ENCODE results near the gene MDN1.

DNA sequence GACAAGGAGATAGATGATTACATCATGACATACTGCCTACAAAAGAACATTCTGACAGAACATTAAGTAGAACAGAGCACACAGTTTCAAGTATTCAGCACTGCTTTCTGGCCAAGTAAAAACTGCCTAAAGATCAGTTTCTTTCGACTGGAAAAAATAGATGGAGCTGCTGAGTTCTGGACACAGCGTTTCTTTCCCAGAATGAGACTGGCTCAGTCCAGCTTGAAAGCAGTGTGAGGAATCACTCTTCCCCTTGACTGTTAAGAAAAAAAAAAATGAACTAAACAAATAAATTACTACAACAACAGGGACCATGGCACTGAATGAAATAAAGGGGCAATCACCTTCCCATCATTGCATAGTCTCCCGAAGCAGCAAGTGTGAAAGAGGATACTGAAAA lies 176.6 kb downstream of the MDN1 start:
- no peak for TF ChIP-seq POLR2A (IDR thresholded peaks at IDR 0.05)
- TF ChIP-seq, protein P1, sequence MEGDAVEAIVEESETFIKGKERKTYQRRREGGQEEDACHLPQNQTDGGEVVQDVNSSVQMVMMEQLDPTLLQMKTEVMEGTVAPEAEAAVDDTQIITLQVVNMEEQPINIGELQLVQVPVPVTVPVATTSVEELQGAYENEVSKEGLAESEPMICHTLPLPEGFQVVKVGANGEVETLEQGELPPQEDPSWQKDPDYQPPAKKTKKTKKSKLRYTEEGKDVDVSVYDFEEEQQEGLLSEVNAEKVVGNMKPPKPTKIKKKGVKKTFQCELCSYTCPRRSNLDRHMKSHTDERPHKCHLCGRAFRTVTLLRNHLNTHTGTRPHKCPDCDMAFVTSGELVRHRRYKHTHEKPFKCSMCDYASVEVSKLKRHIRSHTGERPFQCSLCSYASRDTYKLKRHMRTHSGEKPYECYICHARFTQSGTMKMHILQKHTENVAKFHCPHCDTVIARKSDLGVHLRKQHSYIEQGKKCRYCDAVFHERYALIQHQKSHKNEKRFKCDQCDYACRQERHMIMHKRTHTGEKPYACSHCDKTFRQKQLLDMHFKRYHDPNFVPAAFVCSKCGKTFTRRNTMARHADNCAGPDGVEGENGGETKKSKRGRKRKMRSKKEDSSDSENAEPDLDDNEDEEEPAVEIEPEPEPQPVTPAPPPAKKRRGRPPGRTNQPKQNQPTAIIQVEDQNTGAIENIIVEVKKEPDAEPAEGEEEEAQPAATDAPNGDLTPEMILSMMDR (IDR thresholded peaks at IDR 0.05) = no peak
